ENCODE results near the gene TRAM2. TPM values are rescaled to one million over a fixed set of nuclear protein-coding genes. Genes with fewer than 3 reads are reported as not detected.

The TRAM2 gene
- total and polyA plus RNA-seq, 8 donors = 22.1 to 38.4 (median 27.4) TPM

GRCh38 chr6:52536424-52536916 is 40.4 kb downstream of the TRAM2 start:
- H3K27ac ChIP-seq = no peak overlapping the region
- intact Hi-C loops (cut with DNase I) = no loop called here
- peaks cover 14% of the 10 kb centered on the region in 2 donors for H3K4me1 ChIP-seq
- no peaks in the 10 kb centered on the region for H3K9me3 ChIP-seq
- TF ChIP-seq, protein P1, sequence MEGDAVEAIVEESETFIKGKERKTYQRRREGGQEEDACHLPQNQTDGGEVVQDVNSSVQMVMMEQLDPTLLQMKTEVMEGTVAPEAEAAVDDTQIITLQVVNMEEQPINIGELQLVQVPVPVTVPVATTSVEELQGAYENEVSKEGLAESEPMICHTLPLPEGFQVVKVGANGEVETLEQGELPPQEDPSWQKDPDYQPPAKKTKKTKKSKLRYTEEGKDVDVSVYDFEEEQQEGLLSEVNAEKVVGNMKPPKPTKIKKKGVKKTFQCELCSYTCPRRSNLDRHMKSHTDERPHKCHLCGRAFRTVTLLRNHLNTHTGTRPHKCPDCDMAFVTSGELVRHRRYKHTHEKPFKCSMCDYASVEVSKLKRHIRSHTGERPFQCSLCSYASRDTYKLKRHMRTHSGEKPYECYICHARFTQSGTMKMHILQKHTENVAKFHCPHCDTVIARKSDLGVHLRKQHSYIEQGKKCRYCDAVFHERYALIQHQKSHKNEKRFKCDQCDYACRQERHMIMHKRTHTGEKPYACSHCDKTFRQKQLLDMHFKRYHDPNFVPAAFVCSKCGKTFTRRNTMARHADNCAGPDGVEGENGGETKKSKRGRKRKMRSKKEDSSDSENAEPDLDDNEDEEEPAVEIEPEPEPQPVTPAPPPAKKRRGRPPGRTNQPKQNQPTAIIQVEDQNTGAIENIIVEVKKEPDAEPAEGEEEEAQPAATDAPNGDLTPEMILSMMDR (IDR thresholded peaks at IDR 0.05) = no peak
- no peak overlapping the region for H3K4me3 ChIP-seq
- no peaks in the 10 kb centered on the region for H3K27me3 ChIP-seq
- DNase-seq (no peak), ATAC-seq (no peak)
- H3K36me3 ChIP-seq = peaks cover 0 to 15% of the 10 kb centered on the region in 2 donors

- no peak for DNase-seq
- intact Hi-C loops (cut with DNase I) = no loop called here
- TF ChIP-seq, protein P1 (IDR thresholded peaks at IDR 0.05) = no peak
Observed at GRCh38 chr6:52535711-52536423, 41.0 kb downstream of the TRAM2 start.

GRCh38 chr6:52534966-52535390 is 41.9 kb downstream of the TRAM2 start:
- H3K9me3 ChIP-seq = no peaks in the 10 kb centered on the region
- H3K4me3 ChIP-seq = no peak overlapping the region
- peaks cover 14% of the 10 kb centered on the region in 2 donors for H3K4me1 ChIP-seq
- ATAC-seq = no peak
- intact Hi-C loops (cut with DNase I) = no loop called here
- no peak for DNase-seq
- H3K27me3 ChIP-seq = no peaks in the 10 kb centered on the region
- peaks cover 0 to 15% of the 10 kb centered on the region in 2 donors for H3K36me3 ChIP-seq
- TF ChIP-seq, protein P1 (IDR thresholded peaks at IDR 0.05) = no peak
- H3K27ac ChIP-seq = no peak overlapping the region

More at GRCh38 chr6:52535711-52536423, 41.0 kb downstream of the TRAM2 start:
- ATAC-seq = no peak
- Histone ChIP-seq H3K36me3 (peaks cover 0 to 15% of the 10 kb centered on the region in 2 donors), H3K9me3 (no peaks in the 10 kb centered on the region), H3K27ac (no peak overlapping the region), H3K27me3 (no peaks in the 10 kb centered on the region), H3K4me1 (peaks cover 14% of the 10 kb centered on the region in 2 donors), H3K4me3 (no peak overlapping the region)

DNA sequence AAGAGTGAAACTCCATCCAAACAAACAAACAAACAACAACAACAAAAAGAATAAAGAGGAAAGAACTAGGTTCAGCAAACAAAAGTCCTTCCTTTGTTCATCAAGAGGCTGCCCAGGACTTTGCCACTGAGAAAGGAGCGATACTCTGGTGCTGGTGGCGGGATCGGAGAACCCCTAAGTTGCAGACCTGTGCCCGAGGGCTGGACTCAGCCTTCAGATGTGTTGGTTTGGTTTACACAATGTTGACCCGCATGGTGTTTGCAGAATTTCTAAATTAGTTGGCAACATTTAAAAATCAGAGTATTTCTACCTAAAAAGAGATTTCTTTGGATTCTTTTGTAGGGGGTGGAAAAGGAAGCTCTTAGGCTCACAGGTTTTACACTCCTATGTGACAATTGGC is 42.5 kb downstream of the TRAM2 start:
- Histone ChIP-seq H3K4me3 (no peak overlapping the region), H3K9me3 (no peaks in the 10 kb centered on the region), H3K27ac (no peak overlapping the region), H3K36me3 (peaks cover 0 to 15% of the 10 kb centered on the region in 2 donors), H3K27me3 (no peaks in the 10 kb centered on the region), H3K4me1 (peaks cover 14% of the 10 kb centered on the region in 2 donors)
- ATAC-seq (no peak), DNase-seq (no peak)
- TF ChIP-seq, protein P1 (IDR thresholded peaks at IDR 0.05) = no peak
- intact Hi-C loops (cut with DNase I) = no loop called here

DNA sequence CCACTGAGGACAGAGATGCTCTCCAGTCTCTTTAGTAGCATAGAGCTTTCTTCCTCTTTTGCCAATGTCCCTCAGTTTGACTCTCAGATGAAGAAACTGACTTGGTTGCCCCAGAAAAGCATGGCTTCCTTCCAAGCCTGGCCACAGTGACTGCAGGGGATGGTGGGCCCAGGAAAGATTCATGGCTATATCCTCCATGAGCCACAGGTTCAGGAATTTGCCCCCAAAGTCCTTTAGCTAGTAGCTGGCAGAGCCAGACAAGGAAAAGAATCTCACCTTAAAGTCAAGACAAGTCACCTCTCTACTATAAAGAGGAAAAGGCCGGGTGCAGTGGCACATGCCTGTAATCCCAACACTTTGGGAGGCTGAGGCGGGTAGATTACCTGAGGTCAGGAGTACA is 43.4 kb downstream of the TRAM2 start:
- Histone ChIP-seq H3K4me1 (peaks cover 6 to 14% of the 10 kb centered on the region in 2 donors), H3K27me3 (no peaks in the 10 kb centered on the region), H3K36me3 (peaks cover 0 to 15% of the 10 kb centered on the region in 2 donors), H3K9me3 (no peaks in the 10 kb centered on the region), H3K4me3 (no peak overlapping the region), H3K27ac (no peak overlapping the region)
- TF ChIP-seq, protein P1 (IDR thresholded peaks at IDR 0.05) = no peak
- ATAC-seq (no peak), DNase-seq (no peak)
- intact Hi-C loops (cut with DNase I) = no loop called here

Data from left lung (tissue), 10 donors.